ENCODE data around the gene HOXA1.

The HOXA1 gene

DNA sequence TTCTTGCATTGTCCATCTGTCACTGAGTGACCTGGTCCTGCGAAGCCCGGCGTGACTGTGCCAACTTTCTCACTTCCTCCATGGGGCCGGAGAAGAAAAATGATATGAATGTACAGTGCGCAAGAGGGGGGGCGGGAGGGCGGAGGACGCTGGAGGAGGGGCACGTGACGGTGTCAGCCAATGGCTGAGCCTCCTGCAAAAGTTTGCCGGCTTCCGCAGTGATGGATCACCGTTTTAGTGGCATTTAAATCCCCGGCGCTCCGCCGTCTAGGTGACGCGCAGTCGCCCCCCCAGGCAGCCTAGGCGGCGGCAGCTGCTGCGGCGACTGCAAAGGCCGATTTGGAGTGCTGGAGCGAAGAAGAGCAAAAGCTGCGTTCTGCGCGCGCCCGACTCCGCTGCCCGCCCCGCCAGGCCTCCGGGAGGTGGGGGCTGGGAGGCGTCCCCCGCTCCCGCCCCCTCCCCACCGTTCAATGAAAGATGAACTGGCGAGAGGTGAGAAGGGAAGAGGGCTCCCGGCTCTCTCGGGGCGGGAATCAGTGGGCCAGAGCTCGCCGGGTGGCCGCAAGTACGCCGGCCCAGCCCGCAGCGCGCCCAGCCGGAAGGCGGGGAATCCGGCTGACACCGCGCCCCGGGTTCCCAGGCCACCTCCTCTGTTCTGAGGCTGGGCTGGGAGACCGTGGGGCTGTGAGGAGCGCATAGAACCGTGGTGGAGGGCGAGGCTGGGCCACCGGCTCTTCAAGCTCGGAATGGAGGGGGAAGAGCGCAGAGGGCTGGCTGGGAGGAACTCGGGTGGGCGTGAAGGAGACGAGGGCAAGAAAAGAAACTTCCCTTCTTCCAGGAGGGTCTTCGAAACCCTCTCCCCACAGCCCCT lies at the start of gene HOXA1:
Gene HOXA1 (minus strand): TSS at position 104 of the 871 bp plus-strand sequence. CDS start 88 bp downstream, at position 16.
- DNase-seq = peak; percentile 81

DNA sequence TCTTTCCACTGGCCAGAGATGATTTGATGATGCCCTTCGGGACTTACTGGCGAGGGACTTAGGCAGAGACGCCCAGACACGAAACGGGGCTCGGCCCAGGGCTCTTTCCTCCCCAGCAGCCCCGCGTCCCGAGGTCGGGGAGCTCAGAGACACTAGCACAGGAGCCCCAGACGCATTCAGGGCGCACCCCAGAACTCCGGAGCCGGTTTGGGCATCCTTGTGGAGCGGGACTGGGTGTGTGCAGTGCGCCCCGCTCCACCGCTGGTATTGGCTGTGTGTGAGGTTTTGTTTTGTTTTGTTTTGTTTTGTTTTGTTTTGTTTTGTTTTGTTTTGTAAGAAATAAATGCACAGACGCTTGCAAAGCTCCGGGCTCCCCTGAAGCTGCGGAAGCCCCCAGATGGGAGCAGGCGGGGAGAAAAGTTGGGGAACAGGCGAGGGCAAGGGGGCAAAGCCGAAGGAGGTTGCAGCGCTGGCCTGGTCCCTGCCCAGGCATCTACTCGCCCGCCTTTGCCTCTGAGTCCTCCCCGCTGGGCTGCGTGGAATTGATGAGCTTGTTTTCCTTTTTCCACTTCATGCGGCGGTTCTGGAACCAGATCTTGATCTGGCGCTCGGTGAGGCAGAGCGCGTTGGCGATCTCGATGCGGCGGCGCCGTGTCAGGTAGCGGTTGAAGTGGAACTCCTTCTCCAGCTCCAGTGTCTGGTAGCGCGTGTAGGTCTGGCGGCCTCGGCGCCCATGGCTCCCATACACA lies 49.5 kb upstream of the HOXA1 start:
- DNase-seq = no peak

DNA sequence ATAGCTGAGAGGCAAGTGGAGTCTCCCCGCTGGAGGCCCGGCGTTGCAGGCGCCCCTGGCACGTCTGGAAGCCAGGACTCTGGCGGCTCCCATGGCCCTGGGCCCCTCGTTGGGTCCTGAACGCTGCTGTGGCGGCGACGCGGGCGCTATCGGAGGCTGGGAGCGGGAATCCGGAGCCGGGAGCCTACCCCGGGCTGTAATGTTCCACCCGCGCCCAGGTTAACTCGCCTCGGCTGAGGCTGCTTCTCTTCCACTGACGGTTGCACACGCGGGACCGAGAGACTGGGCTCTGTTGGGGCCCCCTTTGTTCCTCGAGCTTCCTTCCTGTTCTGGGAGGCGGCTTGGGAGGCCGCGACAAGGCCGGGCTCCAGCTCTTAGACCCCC lies 49.0 kb upstream of the HOXA1 start:
- DNase-seq = no peak

DNA sequence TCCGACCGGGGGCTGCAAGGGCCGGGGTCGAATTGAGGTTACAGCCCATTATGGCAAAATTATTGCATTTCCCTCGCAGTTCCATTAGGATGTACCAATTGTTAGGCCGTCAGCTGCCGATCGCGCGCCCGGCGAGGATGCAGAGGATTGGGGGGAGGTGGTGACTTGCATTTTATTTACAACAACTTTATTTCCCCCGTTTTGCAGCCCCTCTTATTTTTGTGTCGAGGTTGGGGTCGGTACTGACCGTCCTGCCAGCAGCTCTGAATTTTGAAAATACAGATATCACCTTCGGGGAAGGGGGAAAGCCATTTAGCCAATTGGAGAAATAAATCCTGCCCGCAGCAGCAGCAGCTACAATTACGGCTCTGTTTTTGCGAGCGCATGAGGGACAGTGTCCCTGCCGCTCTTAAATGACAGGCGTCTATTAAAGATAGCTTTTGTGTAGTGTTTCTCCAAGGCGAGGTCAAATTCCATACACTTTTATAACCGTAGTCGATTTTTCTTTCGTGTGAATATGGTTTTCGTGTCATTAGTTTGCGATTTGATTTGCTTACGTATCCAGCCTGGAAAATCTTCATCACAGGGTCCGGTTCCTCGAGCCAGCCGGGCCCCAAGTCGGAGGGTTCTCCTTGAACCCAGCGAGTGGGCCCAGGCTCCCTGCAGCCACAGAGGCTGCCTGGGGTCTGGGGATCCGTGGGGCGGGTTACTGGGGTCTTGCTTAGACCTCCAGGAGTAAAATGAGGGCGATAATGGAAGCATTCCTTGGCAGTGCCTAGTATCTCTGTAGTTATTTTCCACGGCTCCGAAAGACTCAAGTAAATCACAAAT lies 48.4 kb upstream of the HOXA1 start:
- no peak for DNase-seq

DNA sequence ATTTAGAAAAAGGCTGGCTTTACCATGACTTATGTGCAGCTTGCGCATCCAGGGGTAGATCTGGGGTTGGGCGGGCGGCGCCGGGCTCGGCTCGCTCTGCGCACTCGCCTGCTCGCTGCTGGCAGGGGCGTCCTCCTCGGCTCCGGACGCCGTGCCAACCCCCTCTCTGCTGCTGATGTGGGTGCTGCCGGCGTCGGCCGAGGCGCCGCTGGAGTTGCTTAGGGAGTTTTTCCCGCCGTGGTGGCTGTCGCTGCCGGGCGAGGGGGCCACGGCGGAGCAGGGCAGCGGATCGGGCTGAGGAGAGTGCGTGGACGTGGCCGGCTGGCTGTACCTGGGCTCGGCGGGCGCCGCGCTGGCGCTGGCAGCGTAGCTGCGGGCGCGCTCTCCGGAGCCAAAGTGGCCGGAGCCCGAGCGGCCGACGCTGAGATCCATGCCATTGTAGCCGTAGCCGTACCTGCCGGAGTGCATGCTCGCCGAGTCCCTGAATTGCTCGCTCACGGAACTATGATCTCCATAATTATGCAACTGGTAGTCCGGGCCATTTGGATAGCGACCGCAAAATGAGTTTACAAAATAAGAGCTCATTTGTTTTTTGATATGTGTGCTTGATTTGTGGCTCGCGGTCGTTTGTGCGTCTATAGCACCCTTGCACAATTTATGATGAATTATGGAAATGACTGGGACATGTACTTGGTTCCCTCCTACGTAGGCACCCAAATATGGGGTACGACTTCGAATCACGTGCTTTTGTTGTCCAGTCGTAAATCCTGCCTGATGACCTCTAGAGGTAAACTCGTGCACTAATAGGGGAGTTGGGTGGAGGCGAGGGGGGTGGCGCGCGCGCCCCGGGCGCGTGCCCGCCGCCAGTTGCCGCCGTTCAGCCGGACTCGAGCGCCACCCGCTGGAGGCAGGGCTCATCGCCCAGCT lies 47.5 kb upstream of the HOXA1 start, which contains the start of gene HOXA5:
Gene HOXA5 (minus strand): TSS at position 659 of the 927 bp plus-strand sequence. CDS start 74 bp downstream, at position 585.
- DNase-seq = no peak

DNA sequence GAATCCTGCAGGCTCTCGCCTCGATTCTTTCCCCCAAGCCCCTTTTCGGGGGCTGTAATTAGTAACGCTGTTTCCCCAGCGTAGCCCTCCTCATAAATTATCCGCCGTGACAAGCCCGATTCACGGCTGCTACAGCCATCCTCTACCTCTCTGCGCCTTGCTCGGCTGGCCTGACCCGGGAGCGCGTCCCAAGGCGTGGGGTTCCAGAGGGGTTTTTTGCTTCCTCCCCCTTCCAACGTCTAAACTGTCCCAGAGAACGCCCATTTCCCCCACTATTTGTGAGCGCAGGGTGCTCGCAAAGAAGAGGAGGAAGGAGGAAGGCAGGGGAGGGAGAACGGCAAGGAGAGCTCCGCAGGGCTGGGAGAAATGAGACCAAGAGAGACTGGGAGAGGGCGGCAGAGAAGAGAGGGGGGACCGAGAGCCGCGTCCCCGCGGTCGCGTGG lies 46.8 kb upstream of the HOXA1 start:
- DNase-seq = no peak

DNA sequence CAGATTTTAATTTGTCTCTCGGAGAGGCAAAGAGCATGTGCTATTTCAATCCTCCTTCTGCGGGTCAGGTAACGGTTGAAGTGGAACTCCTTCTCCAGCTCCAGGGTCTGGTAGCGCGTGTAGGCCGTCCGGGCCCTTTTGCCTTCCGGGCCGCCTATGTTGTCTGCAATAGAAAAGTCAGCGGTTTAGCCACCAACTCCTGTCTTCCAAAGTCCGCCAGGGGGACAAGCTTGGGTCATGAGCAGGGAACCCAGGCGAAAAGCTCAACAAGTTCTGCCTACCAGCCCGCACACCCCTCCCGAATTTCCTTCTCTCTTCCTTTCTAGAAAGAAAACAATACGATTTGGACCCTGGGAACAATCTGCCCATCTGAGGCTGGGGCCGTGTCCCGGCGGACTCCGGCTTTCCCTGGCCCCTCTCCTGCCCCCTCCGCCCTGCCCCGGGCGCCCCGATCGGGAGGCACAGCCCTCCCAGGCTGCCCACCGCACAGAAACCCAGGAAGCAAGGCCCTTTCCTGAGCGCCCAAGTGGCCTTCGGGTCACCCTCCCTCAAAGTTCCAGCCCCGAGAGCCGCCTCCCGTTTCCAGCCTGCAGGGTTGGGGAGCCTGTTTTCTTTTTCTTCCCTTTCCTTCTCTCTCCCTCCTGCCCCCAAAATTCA lies 46.3 kb upstream of the HOXA1 start:
- DNase-seq = no peak

DNA sequence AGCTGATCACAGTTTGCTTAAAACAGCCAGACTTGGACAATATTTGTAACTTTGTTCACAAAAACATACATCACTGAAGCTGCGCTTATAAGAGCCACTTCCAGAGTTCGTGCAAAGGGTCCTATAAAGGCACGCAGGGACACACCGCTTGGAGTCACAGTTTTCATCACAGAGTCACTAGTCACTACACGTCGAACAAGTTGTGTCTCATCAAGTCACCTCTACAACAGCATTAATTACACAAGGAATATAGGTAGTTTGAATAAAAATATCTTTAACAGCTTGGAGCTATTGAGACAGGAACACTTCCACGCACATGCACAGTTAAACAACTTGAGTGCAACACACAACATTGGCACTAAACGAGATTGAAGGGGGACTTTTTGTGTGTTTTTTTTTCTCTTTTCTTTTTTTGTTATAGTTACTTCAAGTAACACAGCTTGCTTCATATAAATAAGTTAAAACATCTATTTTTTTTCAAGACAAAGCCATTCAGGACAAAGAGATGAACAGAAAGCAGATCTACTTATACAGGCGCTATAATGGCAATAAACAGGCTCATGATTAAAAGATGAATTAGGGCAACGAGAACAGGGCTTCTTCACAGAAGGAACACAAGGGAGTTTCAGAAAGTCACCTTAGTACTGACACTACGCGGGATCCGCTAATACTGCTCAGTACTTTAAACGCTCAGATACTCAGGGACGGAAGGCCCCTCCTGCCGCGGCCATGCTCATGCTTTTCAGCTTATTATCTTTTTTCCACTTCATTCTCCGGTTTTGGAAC lies 45.5 kb upstream of the HOXA1 start:
- no peak for DNase-seq

DNA sequence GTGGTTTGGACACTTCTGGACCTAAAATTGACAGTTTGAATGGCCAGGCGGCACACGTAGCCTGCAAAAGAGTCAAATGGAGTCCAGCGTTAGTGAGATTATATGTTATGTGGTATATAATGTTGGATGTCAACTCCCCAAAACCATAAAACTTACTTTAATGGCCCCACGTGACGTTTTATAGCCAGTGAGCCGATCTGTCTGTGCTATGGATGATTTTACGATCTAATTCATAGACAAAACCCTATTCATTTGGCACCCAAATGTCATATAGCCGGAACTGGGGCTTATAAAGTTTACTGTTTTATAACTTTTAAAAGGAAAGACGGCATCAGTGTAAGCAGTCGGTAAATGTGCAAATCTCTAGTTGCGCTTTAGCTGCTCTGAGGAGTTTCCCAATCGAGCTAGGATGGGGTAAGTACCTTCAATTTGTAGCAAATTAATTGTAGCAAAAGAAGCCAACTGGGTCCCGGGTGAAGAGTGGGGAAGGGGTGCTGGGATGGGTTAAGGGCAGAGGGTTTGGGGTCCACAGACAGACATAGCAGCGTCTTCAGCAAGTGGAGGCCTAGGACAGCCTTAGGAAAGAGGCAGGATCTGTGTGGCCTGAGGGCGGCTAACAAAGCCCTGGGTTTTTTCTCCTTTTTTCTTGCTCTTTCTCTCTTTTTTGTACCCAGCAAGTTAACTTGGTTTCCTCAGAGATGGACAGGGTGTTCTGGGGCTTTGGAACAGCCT lies 44.5 kb upstream of the HOXA1 start:
- no peak for DNase-seq

DNA sequence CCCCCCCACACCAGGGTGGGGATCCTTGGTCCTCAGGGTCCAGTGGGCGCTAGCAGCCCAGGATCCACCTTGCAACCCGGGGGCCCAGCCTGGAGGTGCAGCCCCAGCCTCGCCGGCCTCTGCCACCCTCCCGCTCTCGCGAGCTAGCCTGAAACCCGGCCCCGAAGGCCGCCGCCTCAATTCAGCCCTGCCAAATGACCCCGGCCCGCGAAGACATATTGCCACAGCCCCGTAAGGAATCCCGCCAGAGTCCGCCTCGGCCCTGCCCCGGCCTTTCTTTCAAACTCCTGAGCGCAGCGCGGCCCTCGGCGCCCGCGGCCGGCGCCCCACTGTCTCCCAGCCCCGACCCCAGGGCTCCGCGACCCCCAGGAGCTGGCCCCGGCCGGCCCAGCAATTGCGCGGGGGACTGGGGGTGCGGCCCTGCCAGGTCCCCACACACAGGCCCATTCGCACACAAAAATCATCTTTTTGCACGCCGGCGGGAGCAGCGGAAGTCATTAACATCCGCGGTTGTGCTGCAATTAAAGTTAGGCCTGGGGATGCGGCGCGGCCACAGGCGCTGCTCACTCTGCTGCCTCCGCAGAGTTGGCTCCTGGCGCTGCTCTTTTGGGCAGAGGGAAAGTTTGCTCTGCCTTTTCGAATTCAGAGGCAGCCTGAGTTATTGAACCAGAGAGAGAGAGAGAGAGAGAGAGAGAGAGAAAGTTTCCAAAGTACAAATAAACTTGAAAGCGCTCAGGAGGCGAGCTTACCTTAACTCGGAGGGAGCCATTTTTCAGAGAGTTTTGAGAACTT lies 43.7 kb upstream of the HOXA1 start:
- no peak for DNase-seq

DNA sequence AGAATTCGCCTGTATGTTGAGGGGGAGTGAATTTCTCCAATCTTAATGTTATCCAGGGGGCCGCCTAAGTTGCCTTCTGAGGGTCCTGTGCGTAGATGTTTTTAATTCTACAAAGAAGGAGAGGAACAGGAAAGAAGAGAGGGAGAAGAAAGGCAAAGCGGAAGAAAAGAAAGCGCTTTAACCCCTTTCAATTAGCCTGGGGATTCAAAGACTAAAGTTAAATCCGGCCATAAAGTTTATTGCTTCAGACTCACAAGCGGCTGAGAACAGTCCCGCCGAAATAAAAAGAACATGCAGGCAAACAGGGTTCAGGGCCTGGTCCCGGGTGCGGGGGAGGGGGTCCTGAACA lies 43.2 kb upstream of the HOXA1 start:
- DNase-seq = no peak

DNA sequence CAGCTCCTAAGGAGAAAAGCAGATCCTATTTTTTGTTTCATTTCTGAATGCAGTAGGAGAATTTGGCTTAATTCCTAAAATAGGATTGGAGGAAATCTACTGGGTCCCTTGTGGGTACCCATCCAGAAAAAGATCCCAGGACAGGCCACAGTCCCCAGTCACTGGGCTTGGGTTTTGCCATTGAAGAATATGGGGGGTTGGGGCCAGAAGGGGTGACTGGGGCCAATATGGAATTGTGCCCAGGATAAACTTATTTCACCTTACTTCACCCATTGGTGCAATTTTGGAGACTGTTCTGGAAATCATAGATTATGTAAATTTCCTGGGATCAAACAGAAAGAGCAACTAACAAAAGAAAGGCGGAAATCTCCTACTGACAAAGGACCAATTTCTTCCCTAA lies 42.7 kb upstream of the HOXA1 start:
- no peak for DNase-seq

DNA sequence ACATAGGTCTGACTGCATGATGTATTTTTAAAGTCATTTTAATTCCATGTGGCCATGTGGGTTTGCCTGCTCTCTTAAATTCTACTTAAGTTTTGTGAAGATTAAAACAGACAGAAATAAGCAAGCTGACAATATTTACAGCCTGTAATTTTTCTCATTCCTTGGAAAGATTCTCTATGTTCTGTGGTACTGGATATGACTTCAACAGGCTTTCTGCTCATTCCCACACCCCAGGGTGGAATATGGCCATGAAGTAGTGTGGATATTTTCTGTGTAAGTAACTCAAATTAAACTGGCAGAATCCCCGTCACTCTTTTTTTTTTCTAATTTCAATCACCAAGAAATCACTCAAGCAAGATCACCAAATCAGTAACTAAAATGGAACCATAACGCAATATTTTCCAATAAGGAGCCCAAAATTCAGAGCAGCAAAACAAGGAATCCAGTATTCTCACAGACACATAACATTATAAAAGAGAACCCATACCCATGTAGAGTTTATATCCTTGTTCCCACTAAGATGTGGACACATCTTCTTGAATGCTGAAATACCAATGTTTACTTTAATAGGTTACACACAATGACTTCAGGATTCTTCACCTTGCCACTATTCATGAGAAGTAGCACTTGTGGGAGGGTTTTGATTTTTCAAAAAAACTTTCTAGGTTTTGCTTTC lies 42.0 kb upstream of the HOXA1 start:
- DNase-seq = no peak

DNA sequence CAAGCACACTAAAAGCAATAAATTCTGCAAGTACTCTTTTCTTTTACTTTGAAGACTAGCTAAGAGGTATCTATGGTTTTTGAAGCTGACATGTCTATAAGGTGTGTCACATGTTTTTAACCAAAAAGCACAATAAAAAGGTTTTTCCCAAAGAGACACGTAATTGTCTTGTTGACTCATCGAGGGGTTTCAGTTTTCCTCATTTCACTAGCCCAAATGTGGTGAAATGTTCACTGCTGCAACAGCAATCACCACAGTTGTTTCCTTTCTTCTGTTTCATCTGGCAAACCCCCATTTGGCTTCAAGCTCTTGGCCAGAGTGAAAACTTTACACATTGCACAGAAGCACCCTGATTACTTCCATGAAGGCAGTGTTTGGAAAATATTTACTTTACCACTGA lies 38.6 kb upstream of the HOXA1 start:
- no peak for DNase-seq

DNA sequence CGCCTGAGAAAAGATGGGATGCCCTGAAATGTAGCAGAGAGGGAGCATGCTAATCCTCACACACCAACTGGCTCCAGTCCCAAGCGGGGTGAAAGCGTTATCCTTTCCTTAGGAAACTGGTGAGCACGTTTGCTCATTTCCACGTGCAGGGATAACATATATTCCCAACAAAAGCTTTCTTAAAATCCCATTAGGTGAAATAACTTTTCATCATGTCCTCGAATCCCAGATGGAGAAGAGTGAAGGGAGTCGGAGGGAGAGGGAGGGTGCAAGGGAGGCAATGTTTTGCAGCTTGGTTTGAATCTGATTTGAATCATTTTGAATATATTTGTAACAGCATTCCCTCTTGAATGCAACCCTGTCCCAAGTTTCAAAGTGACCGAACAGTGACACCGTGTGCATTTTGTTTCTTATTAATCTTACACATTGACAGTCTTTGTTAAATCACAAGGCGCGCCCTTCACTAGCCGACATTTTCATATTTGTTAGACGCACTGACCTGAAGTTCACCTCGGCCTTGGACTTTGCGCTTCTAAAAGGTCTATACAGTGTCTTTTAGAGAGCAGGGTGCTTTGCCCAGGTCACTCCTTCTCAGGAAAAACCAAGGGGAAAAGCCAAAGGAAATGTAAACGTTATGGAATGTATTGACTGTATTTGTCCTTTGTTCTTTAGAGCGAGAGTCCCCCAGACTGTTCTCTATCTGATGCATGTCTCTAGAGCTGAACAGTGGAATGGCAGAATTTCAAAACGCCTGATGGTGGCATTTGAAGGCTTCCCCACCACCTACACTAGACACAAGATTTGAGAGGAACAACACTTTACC lies 37.8 kb upstream of the HOXA1 start:
- no peak for DNase-seq

DNA sequence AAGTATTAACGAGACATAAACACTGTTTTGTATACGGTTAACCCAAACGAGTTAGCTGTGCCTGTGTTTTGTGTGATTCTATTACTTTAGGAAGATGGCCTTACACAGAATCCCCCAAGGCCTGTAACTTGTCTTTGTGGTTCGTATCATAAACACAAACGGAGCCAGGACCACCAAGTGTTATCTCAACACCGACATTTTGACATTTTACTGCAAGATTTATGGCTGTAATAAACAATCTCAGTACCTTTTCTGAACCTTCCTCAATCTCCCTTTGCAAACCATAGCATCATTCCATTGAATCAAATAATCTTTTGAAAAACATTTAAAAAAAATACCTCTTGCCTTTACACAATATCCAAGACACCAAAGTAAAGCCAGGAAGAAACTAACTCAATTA lies 37.2 kb upstream of the HOXA1 start:
- DNase-seq = no peak

DNA sequence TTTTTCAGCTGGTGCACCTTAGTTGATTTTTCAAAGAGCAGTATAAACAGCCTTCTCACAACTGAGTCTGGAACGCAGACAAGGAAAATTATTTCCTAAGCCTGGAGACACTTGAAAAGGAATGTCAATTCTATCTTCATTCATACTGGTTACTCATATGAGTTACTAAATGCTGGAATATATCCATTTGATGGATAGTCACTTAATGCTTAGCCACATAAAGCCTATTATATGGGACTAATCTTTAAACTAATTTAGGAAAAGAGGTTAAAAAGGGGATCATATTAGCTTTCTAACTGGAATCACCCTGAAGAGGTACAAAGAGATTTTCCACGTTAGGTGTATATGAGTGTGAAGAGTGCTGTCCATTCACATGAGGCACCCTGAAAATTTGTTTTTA lies 36.4 kb upstream of the HOXA1 start:
- DNase-seq = no peak

DNA sequence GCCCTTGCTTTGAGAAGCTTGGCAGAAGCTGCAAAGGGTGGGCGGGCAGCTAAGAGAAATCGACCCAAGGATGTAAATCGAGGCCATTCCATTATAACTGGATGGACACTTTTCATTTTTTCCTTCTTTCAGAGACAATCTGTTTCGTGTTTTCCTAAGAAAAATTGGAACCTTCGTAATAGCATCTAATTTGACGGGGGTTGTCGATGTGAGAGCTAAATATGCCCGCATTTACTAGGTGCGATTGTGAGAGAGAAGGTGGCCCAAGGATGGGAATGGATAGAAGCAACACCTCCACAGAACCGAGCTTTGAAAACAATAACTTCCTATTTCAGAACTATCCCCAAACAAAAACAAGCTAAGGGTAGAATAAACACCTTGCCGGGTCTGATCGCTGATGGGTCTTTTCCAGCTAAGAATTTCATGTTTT lies 35.6 kb upstream of the HOXA1 start:
- no peak for DNase-seq
